Measurements from ENCODE around the gene ZNF611. TPM values are rescaled to one million over a fixed set of nuclear protein-coding genes. Genes with fewer than 3 reads are reported as not detected.
"Not testable (repeated sequence)": the region's sequence is repeated elsewhere in the genome, so short reads cannot be mapped to it uniquely, and the experiment has no call there.

The ZNF611 gene
- total and polyA plus RNA-seq, 9 of the 15 experiments (the other 6 are each of a cell fraction or from before 2014, with no cell fraction given) = 3.7 to 29.6 (median 12.8) TPM

GRCh38 chr19:52778811-52779210 is 44.0 kb upstream of the ZNF611 start:
- Histone ChIP-seq H4K20me1 (replicated peaks; ENCODE audit: control insufficient read depth, insufficient read depth, low read length) (no peaks in the 10 kb centered on the region), H3K9me3 (replicated peaks; ENCODE audit: control insufficient read depth, insufficient read depth, low read depth, low read length) (no peaks in the 10 kb centered on the region), H3K4me1 (replicated peaks in 1 of 2; ENCODE audit: control insufficient read depth in 2 of 2, insufficient read depth in 2 of 2, low read length in 2 of 2) (no peaks in the 10 kb centered on the region), H3K27me3 (ENCODE audit: control insufficient read depth in 2 of 2, insufficient read depth in 2 of 2, low read length in 2 of 2) (no peaks in the 10 kb centered on the region), H3K79me2 (ENCODE audit: control insufficient read depth, insufficient read depth, low read length) (no peaks in the 10 kb centered on the region), H2AFZ (ENCODE audit: low read depth, low read length) (no peak overlapping the region), H3K9ac (ENCODE audit: insufficient read depth in 1 of 2, low read depth in 2 of 2, low read length in 2 of 2) (no peak overlapping the region), H3K9me1 (ENCODE audit: control insufficient read depth, insufficient read depth, low read length) (no peaks in the 10 kb centered on the region), H3K36me3 (ENCODE audit: control insufficient read depth, insufficient read depth, low read length) (peaks cover 33% of the 10 kb centered on the region; the same call in 2 of the 3 replicates), H3K27ac (ENCODE audit: extremely low read depth, low read depth, low read length) (no peak overlapping the region), H3K4me3 (no peak overlapping the region), H3K4me2 (ENCODE audit: insufficient read depth, low read length) (no peak overlapping the region)
- no TSS peak for BruUV-seq (replicated peaks)
- no peak for DNase-seq (ENCODE audit: extremely low read depth in 1 of 4, low spot score in 3 of 4)
- TF ChIP-seq HDAC1 (IDR thresholded peaks at IDR 0.05) (no peak), EGR1 (conservative IDR thresholded peaks at IDR 0.05) (peak; percentile 51)
- no peak for ATAC-seq
- ChIA-PET POLR2A (interaction anchor here (0.6 kb wide), 1 partner anchor 280 kb away, joined by 4 read pairs; no protein-coding TSS in a partner anchor), CTCF (ENCODE audit: low intra/inter-chr PET ratio) (no interaction called here)
- in situ Hi-C loops (cut with MboI) = no loop called here
- WGBS (ENCODE audit: insufficient coverage, low coverage, missing lambda C conversion rate) = 62% methylated on average over 3 of the region's 3 CpGs
- no peak for FAIRE-seq
- intact Hi-C loops (cut with micrococcal nuclease) = no loop called here

DNA sequence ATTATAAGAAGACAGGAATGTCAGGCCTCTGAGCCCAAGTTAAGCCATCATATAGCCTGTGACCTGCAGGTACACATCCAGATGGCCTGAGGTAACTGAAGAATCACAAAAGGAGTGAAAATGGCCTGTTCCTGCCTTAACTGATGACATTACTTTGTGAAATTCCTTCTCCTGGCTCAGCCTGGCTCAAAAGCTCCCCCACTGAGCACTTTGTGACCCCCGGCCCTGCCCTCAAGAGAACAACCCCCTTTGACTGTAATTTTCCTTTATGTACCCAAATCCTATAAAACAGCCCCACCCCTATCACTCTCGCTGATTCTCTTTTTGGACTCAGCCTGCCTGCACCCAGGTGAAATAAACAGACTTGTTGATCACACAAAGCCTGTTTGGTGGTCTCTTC is 21.6 kb upstream of the ZNF611 start:
- POLR2A ChIA-PET; in situ Hi-C loops (cut with MboI); H3K9ac ChIP-seq (ENCODE audit: insufficient read depth in 1 of 2, low read depth in 2 of 2, low read length in 2 of 2); intact Hi-C loops (cut with micrococcal nuclease); H3K79me2 ChIP-seq (ENCODE audit: control insufficient read depth, insufficient read depth, low read length); H3K4me2 ChIP-seq (ENCODE audit: insufficient read depth, low read length); BruUV-seq (replicated peaks); H3K36me3 ChIP-seq (ENCODE audit: control insufficient read depth, insufficient read depth, low read length); H3K4me3 ChIP-seq; H4K20me1 ChIP-seq (replicated peaks; ENCODE audit: control insufficient read depth, insufficient read depth, low read length); H3K9me3 ChIP-seq (replicated peaks; ENCODE audit: control insufficient read depth, insufficient read depth, low read depth, low read length); H2AFZ ChIP-seq (ENCODE audit: low read depth, low read length); DNase-seq (ENCODE audit: extremely low read depth in 1 of 4, low spot score in 3 of 4); H3K9me1 ChIP-seq (ENCODE audit: control insufficient read depth, insufficient read depth, low read length); H3K27ac ChIP-seq (ENCODE audit: extremely low read depth, low read depth, low read length); H3K4me1 ChIP-seq (replicated peaks in 1 of 2; ENCODE audit: control insufficient read depth in 2 of 2, insufficient read depth in 2 of 2, low read length in 2 of 2); FAIRE-seq; ATAC-seq; H3K27me3 ChIP-seq (ENCODE audit: control insufficient read depth in 2 of 2, insufficient read depth in 2 of 2, low read length in 2 of 2); CTCF ChIA-PET (ENCODE audit: low intra/inter-chr PET ratio): not testable (repeated sequence)
- WGBS (ENCODE audit: insufficient coverage, low coverage, missing lambda C conversion rate) = 28% methylated on average over 2 of the region's 2 CpGs

Data from K562 (cell line).